Lung (tissue), 12 donors: ENCODE data around the gene SUZ12. TPM values are rescaled to one million over a fixed set of nuclear protein-coding genes. Genes with fewer than 3 reads are reported as not detected.

Experiments
- ATAC-seq: fragments of 200-7000 bp; cut with Tn5 transposase; one replicate; pipeline ENCODE4 v1.9.1; 2020; ENCODE audit warnings: moderate number of reproducible peaks; ENCODE audit not compliant: insufficient read depth, low FRiP score
- DNase-seq, 3 donors: peaks; one replicate each; pipeline ENCODE4 v3.0.0-alpha.2; 2013 to 2017
- H3K27ac ChIP-seq, 2 donors: one replicate each; pipeline ENCODE4 v1.5.1; 2013; ENCODE audit warnings: mild to moderate bottlenecking in 2 of 2, moderate library complexity in 2 of 2, control low read depth in 1 of 2, inconsistent platforms in 1 of 2, low read depth in 1 of 2, low read length in 1 of 2
- H3K27me3 ChIP-seq, 3 donors: one replicate each; pipeline ENCODE4 v1.5.1; 2013; ENCODE audit warnings: low read length in 2 of 3; ENCODE audit not compliant: control insufficient read depth in 3 of 3, insufficient read depth in 3 of 3
- H3K36me3 ChIP-seq, 4 donors: one replicate each; pipeline ENCODE4 v1.5.1; 2013; ENCODE audit warnings: low read length in 4 of 4, mild to moderate bottlenecking in 1 of 4, moderate library complexity in 1 of 4; ENCODE audit not compliant: control insufficient read depth in 4 of 4, insufficient read depth in 4 of 4
- H3K4me1 ChIP-seq, 5 donors: one replicate each; pipeline ENCODE4 v1.5.1; 2013; ENCODE audit warnings: low read length in 5 of 5, mild to moderate bottlenecking in 2 of 5, moderate library complexity in 1 of 5; ENCODE audit not compliant: control insufficient read depth in 5 of 5, insufficient read depth in 5 of 5
- H3K4me3 ChIP-seq: one replicate; pipeline ENCODE4 v1.5.1; 2013; ENCODE audit warnings: mild to moderate bottlenecking, control low read depth, moderate library complexity
- H3K9ac ChIP-seq, 2 donors: one replicate each; pipeline ENCODE4 v1.5.1; 2013; ENCODE audit warnings: low read length in 2 of 2, control low read depth in 1 of 2; ENCODE audit not compliant: insufficient read depth in 1 of 2
- H3K9me3 ChIP-seq, 4 donors: one replicate each; pipeline ENCODE4 v1.5.1; 2013; ENCODE audit warnings: low read length in 3 of 4, mild to moderate bottlenecking in 1 of 4, moderate library complexity in 1 of 4; ENCODE audit not compliant: control insufficient read depth in 4 of 4, insufficient read depth in 3 of 4
- CTCF ChIP-seq: IDR thresholded peaks from 2 replicates; pipeline ENCODE4 v1.5.1; 2012; ENCODE audit warnings: mild to moderate bottlenecking; ENCODE audit errors: control extremely low read depth, extremely low read depth
- WGBS, 2 donors: extraction: QIAGEN DNeasy Blood & Tissue Kit; methylation state at CpG; one replicate each; pipeline ENCODE4 v1.1.7; 2013; 5-methylcytosine and 5-hydroxymethylcytosine counted together
- polyA plus RNA-seq, 2 donors: library from polyadenylated mRNA; stranded (reverse); fragments of 200-250 nt; gene quantifications; one replicate each; pipeline ENCODE4 v1.2.1, GENCODE V29; 2013
- total RNA-seq, 2 donors: library from RNA; depleted of rRNA in 1 of 2; stranded (reverse); fragments of >200 nt in 1 of 2; gene quantifications; one replicate each; pipeline ENCODE4 v1.2.1, GENCODE V29; 2014 to 2021
- donor health status: control.
- donor health status: control.
- donor health status: Bipolar disorder and iron deficiency.
- donor health status: healthy.
- donor health status: DM: yes; HTN: yes; CAD: no.

The SUZ12 gene
- total and polyA plus RNA-seq, 4 donors = 11.6 to 44.7 (median 16.2) TPM

DNA sequence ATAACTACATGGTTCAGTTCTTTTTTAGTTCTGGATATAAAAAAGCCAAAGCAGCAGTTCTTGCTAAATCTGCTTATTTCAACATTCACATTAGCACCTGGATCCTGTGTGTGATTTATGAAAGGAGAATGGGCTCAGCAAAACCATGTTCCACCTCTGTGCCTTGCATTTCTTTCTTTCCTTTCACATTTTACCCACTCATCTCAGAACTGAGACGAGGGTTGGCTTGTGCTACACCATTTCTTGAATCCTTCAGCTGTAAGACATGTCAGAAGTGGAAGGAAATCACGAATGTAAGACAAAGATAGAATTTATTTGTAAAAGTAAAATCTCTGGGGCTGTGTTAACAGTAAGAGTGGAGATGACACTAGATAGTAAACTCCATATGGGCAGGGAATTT is 34.1 kb upstream of the SUZ12 start:
- Histone ChIP-seq H3K27ac (no peak overlapping the region), H3K27me3 (no peaks in the 10 kb centered on the region), H3K36me3 (peaks cover 3 to 12% (median 7%) of the 10 kb centered on the region in 4 donors), H3K9me3 (no peaks in the 10 kb centered on the region), H3K9ac (no peak overlapping the region), H3K4me3 (no peak overlapping the region), H3K4me1 (peaks cover 0 to 15% (median 4%) of the 10 kb centered on the region in 5 donors)
- TF ChIP-seq CTCF = no peak
- ATAC-seq (no peak), DNase-seq (no peak)
- 56 to 58% methylated on average over 2 of the region's 2 CpGs for WGBS, 2 donors

GRCh38 chr17:31903401-31903800 is 33.4 kb upstream of the SUZ12 start:
- TF ChIP-seq CTCF = no peak
- ATAC-seq = no peak
- 95 to 98% methylated on average over 16 of the region's 16 CpGs for WGBS, 2 donors
- no peak overlapping the region for H3K9ac ChIP-seq
- H3K36me3 ChIP-seq = peaks cover 0 to 10% (median 5%) of the 10 kb centered on the region in 4 donors
- no peak for DNase-seq
- no peak overlapping the region for H3K27ac ChIP-seq
- no peaks in the 10 kb centered on the region for H3K9me3 ChIP-seq
- H3K4me3 ChIP-seq = no peak overlapping the region
- H3K27me3 ChIP-seq = no peaks in the 10 kb centered on the region
- H3K4me1 ChIP-seq = peaks cover 0 to 22% (median 4%) of the 10 kb centered on the region in 5 donors

DNA sequence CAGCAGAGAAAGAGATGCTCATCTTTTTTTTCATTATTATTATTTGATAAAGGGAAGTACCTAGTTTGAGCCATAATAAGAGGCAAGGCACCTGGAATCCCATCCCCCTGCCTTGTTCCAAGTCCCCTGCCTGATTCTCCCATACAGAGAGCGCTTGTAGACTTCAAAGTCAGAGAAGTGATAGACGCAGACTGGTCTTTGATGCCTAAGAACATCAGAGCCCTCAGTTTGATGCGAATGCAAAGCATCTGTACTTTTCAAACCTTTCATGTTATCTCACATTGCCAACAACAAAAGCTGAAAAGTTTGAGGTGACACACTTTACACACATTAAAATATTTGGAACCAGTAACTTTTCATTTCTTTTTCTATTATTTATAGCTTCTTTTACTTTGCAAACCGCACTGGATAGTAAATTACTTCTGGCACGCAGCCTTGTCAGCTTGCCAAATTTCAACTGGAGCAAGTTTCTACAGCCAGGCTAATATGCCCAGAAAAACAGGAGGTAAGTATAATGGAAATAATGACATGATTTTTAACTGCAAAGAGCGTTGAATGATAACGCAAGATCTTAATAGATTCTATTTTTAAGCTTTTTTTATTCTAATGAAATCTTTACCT is 29.4 kb upstream of the SUZ12 start:
- no peak overlapping the region for H3K27ac ChIP-seq
- WGBS, 2 donors = 10 to 12% methylated on average over 7 of the region's 7 CpGs

More for the DNA sequence above, 29.4 kb upstream of the SUZ12 start:
- H3K36me3 ChIP-seq = no peaks in the 10 kb centered on the region
- H3K9ac ChIP-seq = peak overlapping the region in 1 of 2 donors; percentile 23
- ATAC-seq (no peak), DNase-seq (peak; percentile 77 to 91 (median 87))
- no peak overlapping the region for H3K4me3 ChIP-seq
- no peak for TF ChIP-seq CTCF
- no peaks in the 10 kb centered on the region for H3K27me3 ChIP-seq
- H3K4me1 ChIP-seq = peaks cover 0 to 21% (median 0%) of the 10 kb centered on the region in 5 donors
- no peaks in the 10 kb centered on the region for H3K9me3 ChIP-seq
